ENCODE results near the gene PDGFRB.

Gene PDGFRB

DNA sequence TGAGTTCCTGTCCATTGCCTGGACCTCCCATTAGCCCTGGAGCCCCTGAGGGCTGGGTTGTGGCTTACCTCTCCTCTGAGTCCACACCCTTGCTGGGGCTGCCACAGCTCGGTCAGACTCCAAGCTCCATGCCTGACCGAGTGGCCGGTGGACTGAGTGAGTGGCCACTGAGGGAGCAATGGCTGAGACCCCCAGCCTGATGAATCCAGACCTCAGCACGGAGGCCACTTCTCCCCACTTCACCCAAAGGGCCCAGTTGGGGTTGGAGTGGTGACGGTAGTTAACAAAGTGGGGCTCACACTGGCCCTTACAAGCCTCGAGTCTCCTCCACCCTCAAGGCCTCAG lies 28.8 kb downstream of the PDGFRB start:
- TF ChIP-seq TAF1 (IDR thresholded peaks at IDR 0.05; ENCODE audit: low read depth) (no peak), EGR1 (IDR thresholded peaks at IDR 0.05) (no peak), RAD21 (IDR thresholded peaks at IDR 0.05; ENCODE audit: low read depth) (no peak), CREB1 (IDR thresholded peaks at IDR 0.05; ENCODE audit: low read depth) (no peak), FOXM1 (IDR thresholded peaks at IDR 0.05; ENCODE audit: borderline replicate concordance, low read depth) (no peak), YY1 (IDR thresholded peaks at IDR 0.05; ENCODE audit: low read depth) (no peak), TEAD4 (IDR thresholded peaks at IDR 0.05) (no peak), NFIC (IDR thresholded peaks at IDR 0.05) (no peak), EP300 (IDR thresholded peaks at IDR 0.05; ENCODE audit: borderline replicate concordance) (no peak), ZBTB7A (IDR thresholded peaks at IDR 0.05; ENCODE audit: low read depth) (no peak), TCF12 (IDR thresholded peaks at IDR 0.05; ENCODE audit: low read depth) (no peak)
- TF ChIP-seq, protein P1, sequence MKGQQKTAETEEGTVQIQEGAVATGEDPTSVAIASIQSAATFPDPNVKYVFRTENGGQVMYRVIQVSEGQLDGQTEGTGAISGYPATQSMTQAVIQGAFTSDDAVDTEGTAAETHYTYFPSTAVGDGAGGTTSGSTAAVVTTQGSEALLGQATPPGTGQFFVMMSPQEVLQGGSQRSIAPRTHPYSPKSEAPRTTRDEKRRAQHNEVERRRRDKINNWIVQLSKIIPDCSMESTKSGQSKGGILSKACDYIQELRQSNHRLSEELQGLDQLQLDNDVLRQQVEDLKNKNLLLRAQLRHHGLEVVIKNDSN (IDR thresholded peaks at IDR 0.05): no peak
- TF ChIP-seq, protein P2, sequence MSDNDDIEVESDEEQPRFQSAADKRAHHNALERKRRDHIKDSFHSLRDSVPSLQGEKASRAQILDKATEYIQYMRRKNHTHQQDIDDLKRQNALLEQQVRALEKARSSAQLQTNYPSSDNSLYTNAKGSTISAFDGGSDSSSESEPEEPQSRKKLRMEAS (IDR thresholded peaks at IDR 0.05): no peak

DNA sequence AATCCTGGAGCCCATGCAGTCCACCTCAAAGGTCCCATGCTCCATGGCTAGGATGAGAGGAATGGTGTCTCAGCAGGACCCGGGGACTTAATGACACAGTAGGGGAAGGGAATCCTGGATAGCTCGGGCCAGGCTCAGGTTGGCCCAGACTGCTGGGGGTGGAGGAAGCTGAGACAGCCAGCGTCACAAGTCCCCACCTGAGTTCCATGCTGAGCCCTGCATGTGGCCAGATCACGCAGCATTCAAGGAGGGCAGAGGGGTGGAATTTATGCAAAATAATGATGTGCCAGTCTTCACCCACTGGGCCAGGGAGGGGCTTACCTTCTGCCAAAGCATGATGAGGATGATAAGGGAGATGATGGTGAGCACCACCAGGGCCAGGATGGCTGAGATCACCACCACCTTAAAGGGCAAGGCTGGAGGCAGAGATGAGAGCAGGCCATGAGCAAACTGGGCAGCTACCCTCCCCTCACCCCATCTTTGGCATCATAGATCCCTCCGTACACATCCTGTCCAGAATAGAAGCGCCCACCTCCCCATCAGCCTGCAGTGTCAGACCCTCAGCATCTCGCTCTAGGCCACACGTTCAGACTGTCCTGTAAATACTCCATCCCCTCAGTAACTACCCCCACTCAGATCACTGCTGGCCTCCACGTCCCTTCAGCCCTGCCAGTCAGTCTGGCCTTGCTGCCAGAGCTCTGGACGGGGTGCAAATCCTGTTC lies 29.3 kb downstream of the PDGFRB start:
- TF ChIP-seq TAF1 (IDR thresholded peaks at IDR 0.05; ENCODE audit: low read depth) (no peak), ZBTB7A (IDR thresholded peaks at IDR 0.05; ENCODE audit: low read depth) (no peak), FOXM1 (IDR thresholded peaks at IDR 0.05; ENCODE audit: borderline replicate concordance, low read depth) (no peak), EGR1 (IDR thresholded peaks at IDR 0.05) (no peak), NFIC (IDR thresholded peaks at IDR 0.05) (no peak), TEAD4 (IDR thresholded peaks at IDR 0.05) (no peak), TCF12 (IDR thresholded peaks at IDR 0.05; ENCODE audit: low read depth) (no peak), YY1 (IDR thresholded peaks at IDR 0.05; ENCODE audit: low read depth) (no peak)
- TF ChIP-seq, protein P3, sequence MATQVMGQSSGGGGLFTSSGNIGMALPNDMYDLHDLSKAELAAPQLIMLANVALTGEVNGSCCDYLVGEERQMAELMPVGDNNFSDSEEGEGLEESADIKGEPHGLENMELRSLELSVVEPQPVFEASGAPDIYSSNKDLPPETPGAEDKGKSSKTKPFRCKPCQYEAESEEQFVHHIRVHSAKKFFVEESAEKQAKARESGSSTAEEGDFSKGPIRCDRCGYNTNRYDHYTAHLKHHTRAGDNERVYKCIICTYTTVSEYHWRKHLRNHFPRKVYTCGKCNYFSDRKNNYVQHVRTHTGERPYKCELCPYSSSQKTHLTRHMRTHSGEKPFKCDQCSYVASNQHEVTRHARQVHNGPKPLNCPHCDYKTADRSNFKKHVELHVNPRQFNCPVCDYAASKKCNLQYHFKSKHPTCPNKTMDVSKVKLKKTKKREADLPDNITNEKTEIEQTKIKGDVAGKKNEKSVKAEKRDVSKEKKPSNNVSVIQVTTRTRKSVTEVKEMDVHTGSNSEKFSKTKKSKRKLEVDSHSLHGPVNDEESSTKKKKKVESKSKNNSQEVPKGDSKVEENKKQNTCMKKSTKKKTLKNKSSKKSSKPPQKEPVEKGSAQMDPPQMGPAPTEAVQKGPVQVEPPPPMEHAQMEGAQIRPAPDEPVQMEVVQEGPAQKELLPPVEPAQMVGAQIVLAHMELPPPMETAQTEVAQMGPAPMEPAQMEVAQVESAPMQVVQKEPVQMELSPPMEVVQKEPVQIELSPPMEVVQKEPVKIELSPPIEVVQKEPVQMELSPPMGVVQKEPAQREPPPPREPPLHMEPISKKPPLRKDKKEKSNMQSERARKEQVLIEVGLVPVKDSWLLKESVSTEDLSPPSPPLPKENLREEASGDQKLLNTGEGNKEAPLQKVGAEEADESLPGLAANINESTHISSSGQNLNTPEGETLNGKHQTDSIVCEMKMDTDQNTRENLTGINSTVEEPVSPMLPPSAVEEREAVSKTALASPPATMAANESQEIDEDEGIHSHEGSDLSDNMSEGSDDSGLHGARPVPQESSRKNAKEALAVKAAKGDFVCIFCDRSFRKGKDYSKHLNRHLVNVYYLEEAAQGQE (IDR thresholded peaks at IDR 0.05; ENCODE audit: low read depth): no peak

DNA sequence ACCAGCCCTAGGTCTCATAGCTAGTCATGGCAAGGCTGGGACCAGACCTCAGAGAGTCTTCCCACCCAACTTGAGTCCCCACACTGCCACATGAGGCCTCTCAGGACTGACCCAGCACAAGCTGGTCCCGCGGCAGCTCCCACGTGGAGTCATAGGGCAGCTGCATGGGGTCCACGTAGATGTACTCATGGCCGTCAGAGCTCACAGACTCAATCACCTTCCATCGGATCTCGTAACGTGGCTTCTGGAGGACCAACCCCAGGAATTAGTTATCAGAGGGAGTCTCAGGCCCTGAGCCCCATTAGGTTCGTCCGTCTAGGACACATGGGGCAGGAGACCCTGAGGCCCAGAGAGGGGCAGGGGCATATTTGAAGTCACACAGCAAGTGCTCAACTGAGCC lies 30.3 kb downstream of the PDGFRB start:
- TF ChIP-seq, protein P3 (IDR thresholded peaks at IDR 0.05; ENCODE audit: low read depth): no peak
- TF ChIP-seq, protein P1 (IDR thresholded peaks at IDR 0.05): no peak
- TF ChIP-seq TCF12 (IDR thresholded peaks at IDR 0.05; ENCODE audit: low read depth): no peak
- TF ChIP-seq NFIC (IDR thresholded peaks at IDR 0.05): no peak
- TF ChIP-seq, protein P2 (IDR thresholded peaks at IDR 0.05): no peak
- TF ChIP-seq RAD21 (IDR thresholded peaks at IDR 0.05; ENCODE audit: low read depth): no peak
- TF ChIP-seq TEAD4 (IDR thresholded peaks at IDR 0.05): no peak
- TF ChIP-seq YY1 (IDR thresholded peaks at IDR 0.05; ENCODE audit: low read depth): no peak
- TF ChIP-seq CREB1 (IDR thresholded peaks at IDR 0.05; ENCODE audit: low read depth): no peak
- no peak for TF ChIP-seq EP300 (IDR thresholded peaks at IDR 0.05; ENCODE audit: borderline replicate concordance)
- TF ChIP-seq FOXM1 (IDR thresholded peaks at IDR 0.05; ENCODE audit: borderline replicate concordance, low read depth): no peak
- no peak for TF ChIP-seq ZBTB7A (IDR thresholded peaks at IDR 0.05; ENCODE audit: low read depth)

DNA sequence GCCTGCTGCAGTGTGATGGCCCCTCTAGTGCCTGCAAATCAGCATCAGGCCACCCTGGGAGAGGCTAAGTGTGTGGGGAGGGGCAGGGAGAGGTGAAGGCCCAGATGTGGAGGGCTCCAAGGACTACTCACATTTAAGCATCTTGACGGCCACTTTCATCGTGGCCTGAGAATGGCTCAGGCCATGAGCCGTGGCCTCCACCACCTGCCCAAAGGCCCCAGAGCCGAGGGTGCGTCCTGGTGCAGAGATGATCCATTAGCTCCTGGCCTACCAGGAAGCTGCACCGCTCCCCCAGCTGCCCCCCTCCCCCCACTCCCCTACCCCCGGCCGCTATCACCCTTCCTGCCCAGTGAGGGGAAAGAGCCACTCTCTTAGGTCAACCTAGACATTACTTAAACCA lies 31.0 kb downstream of the PDGFRB start:
- TF ChIP-seq CREB1 (IDR thresholded peaks at IDR 0.05; ENCODE audit: low read depth) (no peak), TCF12 (IDR thresholded peaks at IDR 0.05; ENCODE audit: low read depth) (no peak), CEBPB (IDR thresholded peaks at IDR 0.05) (no peak), EGR1 (IDR thresholded peaks at IDR 0.05) (no peak), NFIC (IDR thresholded peaks at IDR 0.05) (no peak), TEAD4 (IDR thresholded peaks at IDR 0.05) (no peak), EP300 (IDR thresholded peaks at IDR 0.05; ENCODE audit: borderline replicate concordance) (no peak), FOXM1 (IDR thresholded peaks at IDR 0.05; ENCODE audit: borderline replicate concordance, low read depth) (no peak), TAF1 (IDR thresholded peaks at IDR 0.05; ENCODE audit: low read depth) (no peak), ZBTB7A (IDR thresholded peaks at IDR 0.05; ENCODE audit: low read depth) (no peak), RAD21 (IDR thresholded peaks at IDR 0.05; ENCODE audit: low read depth) (no peak), YY1 (IDR thresholded peaks at IDR 0.05; ENCODE audit: low read depth) (no peak)
- TF ChIP-seq, protein P1 (IDR thresholded peaks at IDR 0.05): no peak
- TF ChIP-seq, protein P2 (IDR thresholded peaks at IDR 0.05): no peak
- TF ChIP-seq, protein P3 (IDR thresholded peaks at IDR 0.05; ENCODE audit: low read depth): no peak
